Stimulated activated CD4-positive, alpha-beta T cell treated with anti-CD3 and anti-CD28 coated beads, Interleukin-4, amount 100 ng/mL, for 24 hours (primary cell): ENCODE data around the gene METTL25.

Experiments used
- DNase-seq: peaks from one replicate; pipeline ENCODE4 v3.0.0-alpha.2; 2020

The METTL25 gene

DNA sequence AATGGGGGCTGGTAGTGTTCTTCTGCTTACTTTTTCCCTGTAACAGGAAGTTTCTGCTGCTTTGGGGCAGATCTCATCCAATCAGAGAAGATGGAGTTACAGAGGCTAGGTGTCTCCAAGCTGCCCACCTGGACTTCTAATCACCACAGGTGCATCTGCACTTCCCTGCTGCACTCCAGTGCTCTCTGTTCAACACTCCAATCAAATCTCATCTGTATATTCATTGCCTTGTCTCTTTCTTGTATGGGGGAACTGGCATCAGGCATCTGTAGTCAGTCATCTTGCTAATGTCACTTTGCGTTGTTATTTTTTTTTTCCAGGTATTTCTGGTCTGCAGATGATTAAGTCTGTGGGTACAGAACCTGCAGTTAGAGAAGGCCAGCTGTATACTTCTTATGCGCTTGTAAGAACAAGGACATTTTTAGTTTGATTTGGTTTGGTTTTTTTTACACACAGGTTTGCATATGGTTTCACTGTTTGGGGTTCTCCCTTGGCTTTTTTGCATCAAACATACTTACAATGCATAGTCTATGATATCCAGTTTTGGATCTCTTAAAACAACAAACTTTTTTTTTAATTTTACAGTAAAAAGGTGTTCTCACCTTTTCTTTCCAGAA, 116.0 kb downstream of the METTL25 start:
- no peak for DNase-seq

DNA sequence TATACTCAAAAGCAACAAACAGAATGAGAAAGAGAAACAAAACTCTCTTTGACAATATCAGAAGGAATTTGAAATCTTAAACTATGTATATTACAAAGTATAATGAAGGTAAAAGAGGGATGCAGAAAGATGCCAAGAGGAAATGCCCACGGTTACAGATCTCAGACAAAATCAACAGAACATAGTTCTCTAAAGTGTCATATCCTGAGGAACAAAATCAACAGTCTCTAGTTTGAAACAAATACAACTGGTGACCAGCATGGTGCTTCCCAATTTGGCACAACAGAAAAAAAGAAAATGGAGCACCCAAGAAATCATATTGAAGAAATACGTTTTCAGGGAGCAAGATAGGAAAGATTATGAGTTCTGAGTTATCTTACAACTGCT, 116.5 kb downstream of the METTL25 start:
- no peak for DNase-seq

DNA sequence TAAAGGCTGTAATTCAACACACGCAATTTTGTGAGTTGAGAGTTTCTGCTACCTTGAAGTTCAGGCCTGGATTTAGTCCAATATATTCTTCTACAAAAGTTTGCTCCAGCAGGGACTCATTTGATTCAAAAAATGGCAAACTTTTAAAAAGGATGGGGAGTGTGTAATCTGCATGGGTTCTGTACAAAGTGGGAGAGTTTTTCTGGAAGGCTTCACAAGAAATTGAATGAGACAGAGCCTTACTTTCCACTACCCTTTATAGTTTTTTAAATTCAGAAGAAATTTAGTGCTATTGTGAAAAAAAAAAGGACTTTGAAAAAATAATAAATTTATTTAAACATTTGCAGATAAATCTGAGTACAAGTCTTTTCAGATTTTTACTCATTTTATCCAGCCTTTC, 116.9 kb downstream of the METTL25 start:
- DNase-seq = no peak

DNA sequence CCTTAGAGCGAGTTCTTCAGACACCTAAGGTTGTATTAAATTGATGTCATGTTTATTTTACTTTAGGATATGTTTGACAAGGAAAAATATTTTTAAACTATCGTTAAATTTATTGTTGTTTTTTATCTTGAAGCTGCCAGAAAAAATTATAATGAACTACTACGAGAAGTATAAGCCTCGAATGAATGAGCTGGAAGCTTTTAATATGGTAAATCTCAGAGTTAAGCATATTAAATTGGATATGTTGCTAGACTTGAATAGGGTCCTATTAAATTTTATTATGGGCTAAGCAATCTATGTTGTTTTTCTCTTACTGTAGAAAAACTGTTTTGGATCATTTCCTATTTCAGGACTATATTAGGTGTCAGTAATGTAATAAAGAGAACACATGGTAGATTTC, 118.2 kb downstream of the METTL25 start:
- DNase-seq = no peak

DNA sequence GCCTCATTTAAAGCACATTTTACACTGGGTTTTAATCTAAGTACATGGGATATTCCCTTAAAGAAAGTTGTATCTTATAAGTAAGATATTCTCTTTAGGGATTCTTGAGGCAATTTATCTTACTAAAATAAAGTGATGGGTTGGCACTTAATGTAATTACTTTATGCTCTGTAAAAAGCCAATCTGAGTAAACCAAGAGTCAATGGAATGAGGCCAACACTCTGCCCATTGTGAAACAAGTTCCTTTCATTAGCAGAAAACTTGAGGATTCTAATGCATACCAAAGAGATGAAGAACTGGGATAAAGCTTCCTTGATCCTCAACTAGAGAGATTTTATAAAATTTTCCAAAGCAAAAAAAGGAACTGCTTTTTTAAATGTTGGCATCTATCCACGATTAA, 121.2 kb downstream of the METTL25 start:
- no peak for DNase-seq

DNA sequence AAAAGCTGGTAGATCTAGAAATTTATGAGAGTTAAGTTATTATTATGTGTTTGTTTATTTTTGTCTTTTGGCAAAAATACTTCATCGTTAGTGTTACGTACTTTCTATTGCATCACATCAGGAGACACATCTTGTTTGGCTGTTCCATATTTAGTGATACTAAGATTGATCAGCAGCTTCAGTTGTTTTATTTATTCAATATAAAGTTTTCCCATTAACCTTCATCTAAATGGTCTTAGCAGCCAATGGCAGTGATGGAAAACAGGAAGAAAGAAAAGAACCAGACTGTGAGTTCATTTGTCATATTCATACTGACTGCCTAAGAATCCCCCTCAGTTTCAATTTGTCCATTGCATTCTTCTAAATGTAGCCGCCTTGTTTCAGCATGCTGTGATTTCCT, 122.3 kb downstream of the METTL25 start:
- no peak for DNase-seq

DNA sequence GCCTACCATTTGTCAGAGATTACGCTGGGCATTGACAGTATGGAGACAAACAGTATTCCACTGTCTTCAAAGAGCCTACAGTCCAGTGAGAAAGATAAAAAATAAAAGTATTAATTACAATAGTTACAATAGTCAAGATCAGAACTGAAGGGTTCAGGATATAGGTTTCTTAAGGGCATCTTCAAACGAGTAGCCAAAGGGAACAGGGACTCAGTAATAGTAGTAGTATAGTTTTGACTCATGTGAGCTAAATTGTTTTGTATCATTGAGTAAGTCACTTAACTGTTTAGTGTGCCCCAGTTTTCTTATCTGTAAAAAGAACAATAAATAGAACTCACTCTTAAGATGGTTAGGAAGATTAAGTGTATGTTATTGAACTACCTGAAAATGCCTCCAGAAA, 123.6 kb downstream of the METTL25 start:
- no peak for DNase-seq

DNA sequence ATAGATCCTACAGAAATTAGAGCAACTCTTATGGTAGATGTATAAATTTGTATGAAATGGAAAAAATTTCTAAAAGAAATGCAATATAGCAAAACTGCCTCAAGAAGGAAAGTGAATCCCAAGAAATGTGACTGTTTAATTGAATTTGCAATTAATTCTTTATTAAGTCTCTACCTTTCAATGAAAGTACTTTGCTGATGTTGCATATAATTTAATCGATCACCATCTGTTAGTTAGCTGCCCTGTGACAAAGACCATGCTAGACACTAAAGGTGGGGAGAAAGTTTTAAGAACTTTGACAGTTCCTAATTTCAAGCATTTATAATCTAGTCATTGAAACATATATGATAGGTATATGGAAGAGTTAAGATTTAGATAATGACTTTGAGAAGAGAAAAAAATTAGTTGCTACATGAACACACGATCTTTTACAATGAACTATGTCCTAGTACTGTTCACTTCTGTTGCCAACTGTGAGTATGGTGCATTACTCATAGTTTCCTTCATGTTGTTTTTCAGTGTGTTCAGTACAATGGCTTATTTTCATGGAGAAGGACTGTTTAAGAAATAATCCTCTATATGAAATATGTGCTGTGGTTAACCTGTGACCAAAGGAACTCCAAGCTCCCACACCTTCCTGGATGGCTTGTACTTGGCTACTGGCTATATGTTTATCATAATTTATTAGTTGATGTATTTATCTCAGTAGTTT, 128.4 kb downstream of the METTL25 start:
- no peak for DNase-seq

DNA sequence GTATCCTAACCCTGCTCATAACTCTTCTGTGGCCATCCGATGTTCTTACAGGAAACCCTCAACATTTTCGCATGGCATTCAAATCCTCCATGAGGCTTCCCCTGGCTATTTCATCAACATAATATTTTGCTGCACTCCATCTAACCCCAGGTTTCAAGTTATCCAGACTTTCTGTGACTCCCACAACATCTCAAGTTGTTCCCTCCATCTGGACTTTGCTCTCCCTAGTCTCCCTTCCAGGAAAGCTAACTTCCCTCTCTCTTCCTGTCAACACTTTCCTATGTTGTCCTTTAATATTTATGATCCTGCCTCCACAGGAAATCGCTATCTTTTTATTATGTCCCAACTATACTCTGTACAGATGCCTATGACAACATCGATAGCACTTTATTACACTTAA, 146.1 kb downstream of the METTL25 start:
- DNase-seq = no peak

DNA sequence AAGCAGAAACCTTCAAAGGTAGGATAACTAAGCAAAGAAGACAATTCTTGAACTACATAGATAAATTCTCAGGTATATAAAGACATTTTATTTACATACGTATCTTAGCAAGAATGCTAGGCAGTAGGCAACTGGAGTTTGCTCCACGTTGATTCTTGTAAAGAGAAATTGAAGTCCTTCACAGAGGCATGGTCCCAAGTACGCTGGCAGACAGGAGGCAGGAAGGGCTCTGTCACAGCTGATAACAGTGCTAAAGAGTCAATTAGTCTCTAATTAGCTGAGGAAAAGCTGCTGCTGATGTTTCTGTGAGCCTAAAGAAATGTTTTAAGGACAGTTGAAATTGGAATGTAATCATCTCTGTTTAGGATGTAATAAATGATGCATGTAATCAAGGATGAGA, 146.8 kb downstream of the METTL25 start:
- DNase-seq = no peak

DNA sequence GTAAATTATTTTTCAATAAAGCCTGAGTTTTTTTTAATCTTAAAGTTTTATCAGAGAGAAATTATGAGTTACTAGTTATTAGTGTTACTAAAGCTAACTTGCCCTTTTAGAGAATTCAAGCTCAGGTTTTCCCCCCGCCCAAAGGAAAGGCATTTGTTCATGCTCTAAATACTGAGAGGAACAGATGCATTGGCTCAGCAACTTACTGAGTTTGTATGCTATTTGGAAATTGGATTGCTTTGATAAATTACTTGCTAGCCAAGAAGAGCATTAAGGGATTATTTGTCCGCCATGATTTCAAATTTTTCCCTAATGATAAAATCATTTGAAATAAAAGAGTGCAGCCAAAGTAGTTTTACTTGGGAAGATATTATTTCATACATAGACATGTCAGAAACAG, 149.4 kb downstream of the METTL25 start:
- no peak for DNase-seq

DNA sequence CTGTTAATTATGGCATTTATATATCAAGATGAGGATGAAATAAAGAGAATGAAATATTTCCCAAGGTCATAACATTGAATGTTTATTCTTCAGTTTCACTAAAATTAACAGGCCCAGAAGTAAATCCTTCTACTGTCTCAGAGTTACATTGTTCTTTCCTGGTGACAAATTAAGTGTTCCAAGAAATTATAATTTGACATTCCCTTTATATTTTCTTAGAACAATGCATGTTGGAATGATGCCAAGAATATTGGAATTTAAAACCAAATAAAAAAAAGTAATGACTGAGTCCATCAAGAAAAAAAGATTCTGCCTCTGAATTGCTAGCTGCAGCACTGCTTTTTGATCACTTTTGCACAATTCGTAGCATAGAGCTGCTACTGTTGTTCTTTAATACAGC, 152.1 kb downstream of the METTL25 start:
- no peak for DNase-seq

DNA sequence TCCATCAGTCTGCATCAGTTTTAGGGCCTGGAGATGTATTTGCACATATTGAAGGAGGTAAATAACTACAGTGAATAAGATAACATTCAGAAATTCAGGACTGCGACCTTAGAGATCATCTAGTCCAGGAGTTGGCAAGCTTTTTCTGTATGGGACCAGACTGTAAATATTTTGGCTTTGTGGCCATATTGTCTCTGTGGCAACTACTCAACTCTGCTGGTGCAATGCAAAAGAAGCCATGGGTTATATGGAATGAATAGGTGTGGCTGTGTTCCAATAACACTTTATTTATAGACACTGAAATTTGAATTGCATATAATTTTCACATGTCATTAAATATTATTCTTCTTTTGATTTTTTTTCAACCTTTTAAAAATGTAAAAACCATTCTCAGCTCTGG, 156.6 kb downstream of the METTL25 start:
- DNase-seq = no peak

DNA sequence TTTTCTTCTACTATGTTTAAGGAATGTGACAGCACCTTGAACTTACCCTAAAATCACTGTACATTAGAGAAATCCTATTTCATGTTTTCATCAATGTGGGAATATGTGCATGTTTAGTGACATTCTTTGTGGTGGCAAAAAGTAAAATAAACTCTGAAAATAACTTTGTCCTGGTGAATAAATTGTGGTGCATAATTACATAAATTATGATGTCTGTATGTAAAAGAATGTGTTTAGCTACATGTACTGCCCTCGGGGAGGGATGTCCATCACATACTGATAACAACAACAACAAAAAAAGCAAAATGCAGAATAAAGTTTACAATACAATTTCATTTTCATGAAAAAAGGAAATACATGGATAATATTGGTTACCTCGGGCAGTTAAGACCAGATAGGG, 157.3 kb downstream of the METTL25 start:
- no peak for DNase-seq

DNA sequence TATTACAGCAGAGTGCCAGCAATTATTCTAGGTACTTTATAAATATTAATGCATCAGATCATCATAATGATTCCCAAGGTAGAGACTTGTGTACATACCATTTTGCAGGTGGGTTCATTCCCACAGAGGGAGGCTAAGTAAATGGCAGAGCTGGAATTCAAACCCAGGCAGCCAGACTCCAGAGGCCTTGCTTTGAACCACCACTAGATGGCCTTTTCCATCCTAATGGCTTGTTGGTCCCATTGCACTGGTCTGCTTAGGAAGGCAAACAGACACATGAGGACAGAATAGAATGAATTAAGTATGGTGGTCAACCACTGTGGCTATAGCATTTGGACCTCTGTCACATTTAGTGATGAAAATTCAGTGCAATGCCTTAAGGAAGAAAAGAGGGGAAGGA, 158.7 kb downstream of the METTL25 start:
- DNase-seq = no peak

DNA sequence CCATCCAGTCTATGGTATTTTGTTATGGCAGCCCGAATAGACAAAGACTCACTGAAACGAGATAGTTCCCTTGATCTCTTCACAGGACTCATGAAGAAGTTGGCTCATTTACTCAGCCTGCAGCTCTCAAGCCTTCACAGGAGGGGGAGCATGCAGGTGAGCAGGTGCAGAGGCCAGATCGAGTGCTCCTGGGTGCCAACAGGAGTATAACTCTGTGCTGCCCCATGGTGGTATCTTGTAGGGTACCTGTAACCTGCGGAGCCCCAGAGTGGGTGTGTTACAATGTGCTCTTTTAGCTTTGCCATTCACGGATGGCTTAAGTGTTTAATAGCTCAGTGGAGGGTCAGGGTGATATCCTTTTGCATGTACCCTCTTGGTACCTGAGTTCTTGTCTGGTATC, 159.5 kb downstream of the METTL25 start:
- DNase-seq = no peak

DNA sequence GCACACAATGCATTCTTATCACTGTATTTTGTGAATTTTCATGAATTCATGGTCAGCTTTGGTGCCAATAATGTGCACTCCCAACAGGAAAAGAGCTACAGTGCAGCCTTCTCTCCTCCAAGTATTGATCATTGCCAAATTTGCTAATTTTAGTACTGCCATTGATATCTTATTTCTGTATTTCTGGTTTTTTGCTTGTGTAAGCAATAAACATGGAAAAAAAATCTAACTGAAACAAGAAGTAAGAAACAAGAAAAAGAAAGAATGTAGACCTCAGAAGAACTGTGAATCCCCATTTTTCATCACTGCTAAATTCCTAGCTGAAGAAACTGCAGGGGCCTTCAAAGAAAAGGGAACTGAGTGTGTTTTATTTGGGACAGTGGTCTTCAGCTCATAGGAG, 161.2 kb downstream of the METTL25 start:
- DNase-seq = no peak

DNA sequence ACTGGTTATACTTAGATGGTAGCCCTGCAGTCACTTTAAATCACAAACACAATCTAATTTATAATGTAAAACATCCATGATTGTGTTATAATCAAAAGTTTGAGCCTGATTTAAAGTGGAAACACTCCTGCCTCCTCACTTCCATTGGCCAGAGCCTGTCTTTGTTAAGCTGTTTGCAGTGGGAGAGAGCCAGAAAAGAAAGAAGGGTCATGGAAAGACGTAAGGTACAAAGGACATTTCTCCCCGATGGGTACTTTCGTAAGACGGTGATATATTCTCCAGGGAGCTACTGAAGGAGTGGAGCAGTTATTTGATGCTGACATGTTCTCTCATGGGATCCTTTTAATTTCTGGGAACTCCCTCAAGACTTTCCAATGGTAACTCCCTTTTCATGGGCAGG, 164.0 kb downstream of the METTL25 start:
- no peak for DNase-seq

DNA sequence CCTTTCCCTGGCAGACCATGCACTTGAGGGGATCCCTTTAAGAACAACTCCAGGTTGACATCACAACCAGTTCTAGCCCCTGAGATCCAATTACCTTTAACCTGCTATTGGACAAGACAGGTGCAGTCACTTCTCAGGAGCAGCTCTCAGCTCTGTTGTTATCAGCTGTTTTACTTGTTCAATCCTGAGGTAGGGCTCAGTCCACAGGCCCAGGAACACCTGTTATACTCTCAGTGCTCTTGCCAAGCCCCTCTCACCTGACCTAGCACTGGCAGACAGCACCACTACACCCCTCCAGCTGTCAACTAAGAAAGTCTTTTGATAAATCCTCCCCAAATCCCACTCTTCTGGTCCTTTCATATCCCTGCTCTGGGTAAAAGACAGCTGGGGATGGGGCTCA, 164.4 kb downstream of the METTL25 start:
- DNase-seq = no peak

DNA sequence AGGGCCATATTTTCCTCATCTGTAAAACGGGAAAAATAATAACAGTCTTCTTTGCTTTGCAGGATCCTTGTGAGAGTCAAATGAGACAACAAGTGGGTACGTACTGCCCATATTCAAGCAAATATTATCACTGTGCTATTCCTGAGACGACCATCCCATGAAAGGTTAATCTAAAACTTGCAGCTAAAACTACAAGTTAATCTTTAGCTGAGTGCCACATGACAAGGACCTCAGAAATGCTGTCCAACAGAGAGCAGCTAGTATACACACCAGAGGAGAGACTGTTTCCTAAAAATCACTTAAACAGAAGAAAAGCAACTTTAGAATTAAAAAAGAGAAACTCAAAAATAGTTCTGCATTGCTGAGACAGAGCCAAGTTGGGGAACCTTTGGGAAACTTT, 165.7 kb downstream of the METTL25 start:
- DNase-seq = no peak

DNA sequence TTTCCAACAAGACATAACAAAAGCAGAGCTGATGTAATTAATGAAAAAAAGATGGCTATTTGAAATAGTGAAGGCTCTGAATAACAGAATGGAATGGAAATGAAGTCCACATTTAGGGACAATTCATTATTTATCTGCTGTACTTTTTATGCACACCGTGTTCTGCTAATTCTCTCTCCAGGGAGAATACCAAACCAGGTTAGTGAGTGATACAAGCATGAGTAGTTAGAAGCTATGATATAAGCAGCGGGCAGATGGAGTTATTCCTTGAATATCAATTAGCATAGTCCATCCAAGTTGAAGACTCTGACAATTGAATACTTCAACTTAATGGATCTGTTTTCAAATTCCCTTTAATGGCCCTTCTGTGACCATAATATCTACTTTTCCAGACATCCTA, 166.3 kb downstream of the METTL25 start:
- no peak for DNase-seq

DNA sequence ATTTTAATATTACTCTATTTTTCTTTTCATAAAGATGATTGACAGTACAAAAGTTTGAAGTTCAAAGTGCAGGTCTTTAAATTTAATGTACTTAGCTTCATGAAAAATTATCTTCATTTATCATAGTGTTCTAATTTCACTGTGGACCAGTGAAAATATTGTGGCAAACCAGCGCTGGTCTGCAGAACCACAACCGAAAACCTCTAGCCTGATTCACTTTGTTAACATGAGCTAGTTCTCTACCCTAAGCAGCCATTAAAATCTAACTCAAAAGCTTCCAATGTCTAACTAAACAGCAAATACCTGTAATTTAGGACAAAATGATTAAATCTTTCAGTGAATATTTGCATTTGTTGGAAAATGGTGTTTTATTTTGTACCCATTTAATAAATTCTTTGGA, 167.3 kb downstream of the METTL25 start:
- DNase-seq = no peak

DNA sequence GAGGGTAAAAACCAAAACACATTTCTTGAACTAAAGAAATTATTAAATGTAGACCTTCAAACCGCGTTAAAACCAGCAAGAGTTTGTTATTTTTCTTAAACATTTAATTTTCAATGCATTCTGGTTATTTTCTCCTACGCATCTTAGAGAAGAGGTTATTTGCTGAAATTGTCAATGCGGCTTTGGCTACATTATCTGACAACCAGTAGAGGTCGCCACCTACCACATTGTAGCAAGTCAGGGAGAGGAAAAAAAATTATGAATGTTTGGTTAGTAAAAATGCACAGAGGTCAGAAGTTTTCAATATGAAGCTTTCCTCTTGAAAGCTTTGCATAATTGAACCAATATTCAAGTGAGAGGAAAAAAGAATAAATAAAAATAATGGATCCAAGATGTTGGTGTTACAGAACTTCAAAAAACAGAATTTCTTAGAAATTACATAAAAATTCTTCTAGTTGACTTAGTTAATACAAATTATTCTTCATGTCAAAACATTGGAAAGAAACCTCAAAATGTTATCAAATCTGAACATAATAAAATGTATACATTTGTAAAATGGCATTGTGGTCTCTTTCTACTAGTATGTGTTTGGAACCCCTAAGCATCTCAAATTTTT, 168.9 kb downstream of the METTL25 start:
- DNase-seq = peak; percentile 19
